Measurements from ENCODE around the gene KLHL40. TPM values are rescaled to one million over a fixed set of nuclear protein-coding genes. Genes with fewer than 3 reads are reported as not detected.

The KLHL40 gene
- total RNA-seq, 1 experiment from 2014 or later: not detected

DNA sequence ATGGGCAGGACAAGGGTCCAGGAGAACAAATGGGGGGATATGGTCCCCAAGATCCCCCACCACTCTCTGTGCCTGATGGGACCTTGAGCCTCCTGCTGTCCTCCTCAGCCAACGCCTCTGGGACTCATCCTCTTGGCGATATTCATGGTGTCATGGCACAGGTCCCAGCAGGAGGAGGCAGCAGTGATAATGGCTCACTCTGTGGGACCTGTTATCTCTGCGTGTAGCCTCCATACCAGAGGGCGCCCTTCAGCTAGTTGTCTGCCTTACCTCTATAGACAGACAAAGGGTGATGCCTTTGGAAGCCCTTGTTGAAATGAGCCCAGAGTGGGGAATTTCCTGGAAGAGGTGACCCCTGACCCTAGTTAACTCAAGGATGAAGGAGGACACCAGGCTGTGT, 24.4 kb upstream of the KLHL40 start:
- Histone ChIP-seq H2BK12ac (ENCODE audit: insufficient read length, low read depth, low read length) (no peak overlapping the region), H3K4me2 (ENCODE audit: insufficient read depth, insufficient read length, low read length) (no peak overlapping the region), H3K27ac (ENCODE audit: insufficient read length, low read depth, low read length) (no peak overlapping the region), H3K27me3 (ENCODE audit: insufficient read depth, low read length) (no peaks in the 10 kb centered on the region), H3K14ac (ENCODE audit: insufficient read depth, low read length) (no peak overlapping the region), H3K79me2 (ENCODE audit: insufficient read depth, low read length) (no peaks in the 10 kb centered on the region), H2BK15ac (ENCODE audit: low read depth, low read length) (no peak overlapping the region), H4K91ac (ENCODE audit: insufficient read length, low read depth, low read length) (no peak overlapping the region), H4K5ac (ENCODE audit: insufficient read length, low read depth, low read length) (no peak overlapping the region), H2AK5ac (ENCODE audit: insufficient read length, low read length) (no peak overlapping the region), H3K4me1 (ENCODE audit: insufficient read depth, low read length) (no peaks in the 10 kb centered on the region), H3K4ac (ENCODE audit: low read depth, low read length) (no peak overlapping the region), H3K56ac (ENCODE audit: insufficient read length, low read depth, low read length) (no peak overlapping the region), H3K9me3 (ENCODE audit: control insufficient read depth, low read depth, low read length) (no peaks in the 10 kb centered on the region), H2BK5ac (ENCODE audit: insufficient read length, low read length) (no peak overlapping the region), H3K79me1 (ENCODE audit: insufficient read depth, low read depth, low read length, poor library complexity, severe bottlenecking) (no peaks in the 10 kb centered on the region), H3T11ph (ENCODE audit: low read length) (no peak overlapping the region), H3K23ac (ENCODE audit: insufficient read length, low read depth, low read length) (no peak overlapping the region), H2BK120ac (ENCODE audit: low read depth, low read length, poor library complexity, severe bottlenecking) (no peak overlapping the region), H4K8ac (replicated peaks; ENCODE audit: insufficient read length, low read depth, low read length) (no peak overlapping the region), H3K23me2 (ENCODE audit: insufficient read length, low read depth, low read length, poor library complexity, severe bottlenecking) (no peaks in the 10 kb centered on the region), H3K9ac (ENCODE audit: extremely low read depth, insufficient read length, low read length) (no peak overlapping the region), H2BK20ac (ENCODE audit: low read depth, low read length, poor library complexity, severe bottlenecking) (no peak overlapping the region), H3K18ac (ENCODE audit: insufficient read length, low read depth, low read length) (no peak overlapping the region), H2AFZ (ENCODE audit: low read length) (no peak overlapping the region), H4K20me1 (ENCODE audit: control insufficient read depth, insufficient read depth, insufficient read length) (no peaks in the 10 kb centered on the region)
- Mint-ChIP-seq H3K4me3 (no peak overlapping the region), H3K27me3 (ENCODE audit: low read depth) (no peaks in the 10 kb centered on the region), H3K36me3 (ENCODE audit: insufficient read depth in 1 of 3, low read depth in 3 of 3) (peaks cover 3 to 21% (median 8%) of the 10 kb centered on the region in 3 experiments), H3K4me1 (peaks cover 2 to 13% of the 10 kb centered on the region in 2 experiments; a peak in 2 of 4 replicates), H3K9me3 (no peaks in the 10 kb centered on the region), H3K27ac (no peak overlapping the region)
- DNase-seq: peak; percentile 53
- WGBS (ENCODE audit: extremely low coverage, insufficient read length, low lambda C conversion rate): no CpG with 5 or more reads among the region's 4 CpGs
- TF ChIP-seq, protein P1, sequence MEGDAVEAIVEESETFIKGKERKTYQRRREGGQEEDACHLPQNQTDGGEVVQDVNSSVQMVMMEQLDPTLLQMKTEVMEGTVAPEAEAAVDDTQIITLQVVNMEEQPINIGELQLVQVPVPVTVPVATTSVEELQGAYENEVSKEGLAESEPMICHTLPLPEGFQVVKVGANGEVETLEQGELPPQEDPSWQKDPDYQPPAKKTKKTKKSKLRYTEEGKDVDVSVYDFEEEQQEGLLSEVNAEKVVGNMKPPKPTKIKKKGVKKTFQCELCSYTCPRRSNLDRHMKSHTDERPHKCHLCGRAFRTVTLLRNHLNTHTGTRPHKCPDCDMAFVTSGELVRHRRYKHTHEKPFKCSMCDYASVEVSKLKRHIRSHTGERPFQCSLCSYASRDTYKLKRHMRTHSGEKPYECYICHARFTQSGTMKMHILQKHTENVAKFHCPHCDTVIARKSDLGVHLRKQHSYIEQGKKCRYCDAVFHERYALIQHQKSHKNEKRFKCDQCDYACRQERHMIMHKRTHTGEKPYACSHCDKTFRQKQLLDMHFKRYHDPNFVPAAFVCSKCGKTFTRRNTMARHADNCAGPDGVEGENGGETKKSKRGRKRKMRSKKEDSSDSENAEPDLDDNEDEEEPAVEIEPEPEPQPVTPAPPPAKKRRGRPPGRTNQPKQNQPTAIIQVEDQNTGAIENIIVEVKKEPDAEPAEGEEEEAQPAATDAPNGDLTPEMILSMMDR (conservative IDR thresholded peaks at IDR 0.05): peak; percentile 48

All from H9 (cell line).